Stimulated activated CD4-positive, alpha-beta T cell treated with anti-CD3 and anti-CD28 coated beads, Interleukin-15, amount 100 ng/mL, for 48 hours (primary cell): ENCODE data around the gene AMZ2.
A peak's percentile ranks its signal among the peaks of the same experiment; 100 is the strongest.

Source experiments
- DNase-seq, 2 donors: peaks; one replicate each; pipeline ENCODE4 v3.0.0-alpha.2; 2020; ENCODE audit warnings: low read depth in 2 of 2

The AMZ2 gene

DNA sequence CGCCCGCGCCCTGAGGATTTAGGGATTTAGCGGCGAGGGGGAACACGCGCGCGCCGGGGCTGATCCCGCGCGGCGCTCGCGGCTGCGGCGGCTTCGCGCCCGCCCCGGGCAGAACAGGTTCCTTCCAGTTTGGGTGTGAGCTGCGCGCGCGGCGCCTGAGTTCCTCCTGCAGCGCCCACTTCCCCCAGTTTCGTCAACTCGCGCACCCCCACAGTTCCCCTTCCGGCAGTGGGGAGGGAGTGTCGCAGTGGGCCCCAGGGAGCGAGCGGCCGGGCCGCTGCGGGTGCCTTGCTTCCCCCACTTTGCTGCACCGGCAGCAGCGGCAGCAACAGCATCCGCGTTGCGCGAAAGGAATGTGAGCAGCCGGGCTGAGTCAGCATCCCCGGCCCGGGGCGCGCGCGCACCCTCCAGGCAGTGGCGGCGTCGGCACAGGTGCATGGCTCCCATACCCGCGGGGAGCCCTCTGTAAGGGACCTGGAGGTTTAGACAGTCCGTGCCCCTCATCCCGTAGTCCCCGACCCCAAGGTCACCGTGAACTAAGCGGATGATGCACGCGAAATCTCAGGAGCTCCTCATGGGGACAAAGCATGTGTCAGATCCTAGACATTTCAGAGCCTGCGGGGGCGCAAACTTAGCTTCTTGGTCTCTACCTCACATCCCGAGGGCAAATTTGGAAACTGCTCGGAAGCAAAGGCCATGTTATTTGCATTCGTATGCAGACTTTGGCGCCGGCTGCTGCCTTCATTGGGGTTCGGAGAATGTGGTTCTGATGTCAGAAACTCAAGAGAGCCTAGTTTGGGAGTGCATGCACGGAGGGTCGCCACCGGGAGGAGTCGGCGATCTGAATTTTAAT, 44.2 kb downstream of the AMZ2 start:
- DNase-seq, result peak; percentile 78 to 83

GRCh38 chr17:68292689-68293040, 44.8 kb downstream of the AMZ2 start:
- DNase-seq, result no peak

DNA sequence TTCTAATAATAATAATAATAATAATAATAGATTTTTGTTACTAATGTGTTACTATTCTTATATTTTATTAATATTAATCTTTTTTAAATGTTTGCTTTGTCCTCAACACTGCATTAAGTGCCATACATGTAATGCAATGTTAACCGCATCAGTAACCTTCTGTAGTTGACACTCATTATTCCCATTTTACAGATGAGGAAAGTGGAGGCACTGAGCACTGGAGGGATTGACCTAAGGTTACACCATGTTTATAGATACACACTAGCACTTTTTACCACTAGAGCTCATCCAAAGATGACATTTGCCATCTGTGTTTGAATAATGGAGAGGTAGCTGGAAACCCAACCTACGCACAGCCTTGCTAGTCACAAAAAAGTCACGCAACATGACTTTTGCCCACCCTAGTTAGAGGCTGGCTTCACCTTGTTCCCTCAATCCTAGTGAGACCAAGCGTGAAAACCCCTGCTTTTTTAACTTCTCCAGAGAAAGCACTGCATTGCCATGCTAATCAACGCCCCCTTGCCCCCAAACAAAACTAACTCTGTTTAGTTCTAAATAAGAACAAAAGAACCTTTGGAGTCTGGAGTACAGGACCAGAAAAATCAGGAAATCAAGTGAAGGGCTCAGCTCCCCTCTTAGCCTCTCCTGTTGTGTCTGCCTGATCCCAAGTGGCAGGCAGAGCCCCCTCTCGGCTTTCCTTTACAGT, 45.8 kb downstream of the AMZ2 start:
- DNase-seq, result no peak

DNA sequence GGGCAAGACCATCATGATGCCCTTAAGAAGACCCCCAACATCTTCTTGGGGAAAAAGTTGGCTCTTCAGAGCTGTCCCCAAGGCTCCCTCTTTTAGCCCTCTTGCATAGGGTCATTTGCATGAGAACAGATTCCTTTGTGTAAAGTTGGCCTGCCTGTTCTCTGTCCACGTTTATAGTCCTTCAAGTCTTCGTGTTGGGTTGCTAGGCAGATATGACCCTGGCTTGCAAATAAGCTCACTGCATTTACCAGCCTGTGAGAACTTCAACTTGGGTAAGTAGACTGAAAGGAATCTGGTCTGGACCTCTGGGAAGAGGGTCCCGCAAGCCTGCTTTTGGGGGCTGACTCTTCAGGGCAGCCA, 46.3 kb downstream of the AMZ2 start:
- DNase-seq, result no peak

DNA sequence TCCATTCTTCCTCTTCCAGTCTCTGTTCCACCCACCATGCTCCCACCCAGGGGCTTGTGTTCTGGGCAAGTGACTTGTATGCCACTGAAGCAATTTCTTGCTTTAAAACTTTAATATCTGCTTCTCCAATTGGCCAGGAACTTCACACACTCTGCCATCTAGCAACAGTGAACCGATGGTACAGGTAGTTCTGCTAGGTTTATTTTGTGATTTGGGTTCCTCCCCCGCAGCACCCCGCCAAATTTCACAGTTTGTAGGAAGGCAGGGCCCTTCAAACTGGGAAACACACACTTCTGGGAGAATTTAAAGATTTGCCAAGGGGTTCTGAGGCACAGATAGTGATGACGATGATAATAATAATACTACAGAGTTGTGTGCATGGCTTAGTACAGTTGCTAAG, 46.8 kb downstream of the AMZ2 start:
- DNase-seq, result no peak

DNA sequence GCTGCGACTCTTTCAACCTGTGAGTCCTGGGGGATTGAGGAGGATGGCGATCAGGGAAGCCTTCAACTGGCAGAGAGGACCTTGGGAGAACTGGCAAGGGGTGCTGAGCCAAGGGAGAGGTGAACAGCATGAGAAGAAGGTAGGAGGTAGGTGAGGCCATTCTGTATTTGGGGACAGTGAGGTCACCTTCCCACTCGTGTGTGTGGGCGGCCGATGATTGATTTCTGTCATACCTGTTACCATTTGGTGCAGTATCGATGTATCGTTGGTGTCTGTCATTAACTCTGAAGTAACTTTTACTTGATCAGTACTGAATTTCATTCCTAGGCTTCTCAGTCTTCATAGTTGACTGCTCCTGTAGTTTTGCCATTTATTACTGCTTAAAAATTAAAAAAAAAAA, 47.2 kb downstream of the AMZ2 start:
- DNase-seq, result peak; percentile 24 to 55

GRCh38 chr17:68296217-68297191, 48.7 kb downstream of the AMZ2 start:
- DNase-seq, result peak; percentile 26 to 34

GRCh38 chr17:68297195-68297594, 49.4 kb downstream of the AMZ2 start:
- DNase-seq, result no peak

GRCh38 chr17:68298601-68299000, 50.8 kb downstream of the AMZ2 start:
- DNase-seq, result no peak

DNA sequence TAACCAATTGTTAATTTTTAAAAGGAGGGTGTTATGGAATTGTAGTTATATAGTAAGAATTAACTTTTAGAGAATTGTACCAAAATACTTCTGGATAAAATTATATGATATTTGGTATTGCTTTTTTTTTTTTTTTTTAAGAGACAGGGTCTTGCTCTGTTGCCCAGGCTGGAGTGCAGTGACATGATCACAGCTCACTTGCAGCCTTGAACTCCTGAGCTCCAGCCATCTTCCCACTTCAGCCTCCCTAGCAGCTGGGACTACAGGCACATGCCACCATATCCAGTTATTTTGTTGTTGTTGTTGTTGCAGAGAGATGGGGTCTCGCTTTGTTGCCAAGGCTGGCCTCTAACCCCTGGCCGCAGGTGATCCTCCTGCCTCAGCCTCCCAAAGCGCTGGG, 52.0 kb downstream of the AMZ2 start:
- no peak for DNase-seq

DNA sequence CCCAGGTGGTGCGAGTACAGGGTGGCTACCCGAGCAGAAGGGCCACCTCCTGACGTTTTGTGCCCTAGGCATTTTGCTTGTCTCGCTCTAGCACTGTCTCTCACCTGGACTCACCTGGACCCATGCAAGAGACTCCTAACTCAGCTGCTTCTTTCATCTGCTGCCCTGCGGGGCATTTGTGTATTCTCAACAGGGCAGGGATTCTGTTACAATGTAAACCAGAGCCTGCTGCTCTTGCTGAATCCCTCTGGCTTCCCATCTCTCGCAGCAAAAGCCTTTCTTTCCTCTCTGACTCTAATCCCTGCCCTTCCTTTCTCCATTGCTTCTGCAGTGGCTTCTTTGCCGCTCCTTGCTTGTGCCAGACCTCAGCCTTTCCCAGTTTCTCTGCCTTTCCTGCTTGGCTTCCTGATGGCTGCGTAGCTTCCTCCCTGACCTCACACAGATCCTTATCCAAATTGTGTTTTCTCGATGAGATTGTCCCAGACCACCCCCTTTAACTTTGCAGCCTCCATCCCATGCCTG, 53.7 kb downstream of the AMZ2 start:
- DNase-seq, result no peak

DNA sequence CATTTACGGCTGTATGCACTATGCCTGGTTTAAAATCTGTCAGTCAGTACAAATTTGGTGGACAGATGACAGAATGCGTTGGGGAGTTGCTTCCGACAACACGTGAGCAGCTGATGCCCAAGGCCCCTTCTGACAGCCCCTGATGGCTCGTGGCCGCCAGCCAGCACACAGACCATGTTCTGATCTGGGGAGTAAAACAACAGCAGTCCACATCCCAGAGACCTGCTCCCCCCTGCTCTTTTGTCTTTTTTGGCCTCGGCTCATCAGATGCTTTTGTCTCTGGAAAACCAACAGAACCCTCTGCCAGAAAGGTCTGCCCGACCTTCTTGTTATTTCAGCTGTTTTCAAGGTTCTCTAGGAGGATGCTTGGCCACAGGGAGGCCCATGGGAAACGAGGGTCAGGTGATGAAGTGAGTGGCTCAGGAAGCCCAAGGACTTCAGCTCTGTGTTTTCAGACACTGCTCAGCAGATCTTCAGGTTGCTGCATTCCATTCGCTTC, 54.3 kb downstream of the AMZ2 start:
- no peak for DNase-seq

- no peak for DNase-seq
These were observed 54.8 kb downstream of the AMZ2 start for GRCh38 chr17:68302666-68303065.

GRCh38 chr17:68304706-68305105, 56.9 kb downstream of the AMZ2 start:
- DNase-seq, result no peak

- no peak for DNase-seq
These were observed 57.3 kb downstream of the AMZ2 start for GRCh38 chr17:68305142-68305541.
